ENCODE data around the gene CD59. TPM values are rescaled to one million over a fixed set of nuclear protein-coding genes. Genes with fewer than 3 reads are reported as not detected.

Gene CD59
- total RNA-seq, 1 experiment from 2014 or later = 597 TPM

DNA sequence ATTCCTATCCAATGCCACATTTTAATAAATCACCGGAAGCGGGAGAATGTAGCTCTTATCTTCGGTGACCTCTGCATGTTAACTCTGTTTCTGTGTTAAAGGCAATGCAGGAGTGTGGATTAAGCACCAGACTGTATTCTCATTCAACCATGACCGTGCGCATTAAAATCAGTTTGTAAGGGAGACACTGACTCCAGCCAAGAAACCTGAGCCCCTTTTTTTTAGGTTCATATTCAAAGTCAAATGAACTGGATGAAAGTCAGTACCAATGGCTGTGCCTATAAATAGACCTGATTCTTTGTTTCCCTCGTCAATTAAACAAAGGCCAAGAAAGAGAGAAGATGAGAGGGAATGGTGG is 67.8 kb downstream of the CD59 start:
- ChIA-PET POLR2A (no interaction called here), CTCF (interaction anchor here (0.6 to 0.7 kb wide), 2 partner anchors 29 to 502 kb away, joined by 3 to 4 read pairs; no protein-coding TSS in a partner anchor)
- H3K4me3 Mint-ChIP-seq (ENCODE audit: unreplicated experiment) = no peak overlapping the region
- no peaks in the 10 kb centered on the region for H3K36me3 Mint-ChIP-seq (ENCODE audit: insufficient read depth, unreplicated experiment)
- H3K4me1 Mint-ChIP-seq (ENCODE audit: insufficient read depth, unreplicated experiment) = no peaks in the 10 kb centered on the region
- BruUV-seq (replicated peaks) = no TSS peak
- H3K27me3 Mint-ChIP-seq (ENCODE audit: insufficient read depth, unreplicated experiment) = no peaks in the 10 kb centered on the region
- no peaks in the 10 kb centered on the region for H3K9me3 Mint-ChIP-seq (ENCODE audit: unreplicated experiment)
- no peak for DNase-seq (ENCODE audit: unreplicated experiment)
- H3K27ac Mint-ChIP-seq (ENCODE audit: low read depth, unreplicated experiment) = no peak overlapping the region
- intact Hi-C loops (cut with micrococcal nuclease) = no loop called here
- TF ChIP-seq, protein P1, sequence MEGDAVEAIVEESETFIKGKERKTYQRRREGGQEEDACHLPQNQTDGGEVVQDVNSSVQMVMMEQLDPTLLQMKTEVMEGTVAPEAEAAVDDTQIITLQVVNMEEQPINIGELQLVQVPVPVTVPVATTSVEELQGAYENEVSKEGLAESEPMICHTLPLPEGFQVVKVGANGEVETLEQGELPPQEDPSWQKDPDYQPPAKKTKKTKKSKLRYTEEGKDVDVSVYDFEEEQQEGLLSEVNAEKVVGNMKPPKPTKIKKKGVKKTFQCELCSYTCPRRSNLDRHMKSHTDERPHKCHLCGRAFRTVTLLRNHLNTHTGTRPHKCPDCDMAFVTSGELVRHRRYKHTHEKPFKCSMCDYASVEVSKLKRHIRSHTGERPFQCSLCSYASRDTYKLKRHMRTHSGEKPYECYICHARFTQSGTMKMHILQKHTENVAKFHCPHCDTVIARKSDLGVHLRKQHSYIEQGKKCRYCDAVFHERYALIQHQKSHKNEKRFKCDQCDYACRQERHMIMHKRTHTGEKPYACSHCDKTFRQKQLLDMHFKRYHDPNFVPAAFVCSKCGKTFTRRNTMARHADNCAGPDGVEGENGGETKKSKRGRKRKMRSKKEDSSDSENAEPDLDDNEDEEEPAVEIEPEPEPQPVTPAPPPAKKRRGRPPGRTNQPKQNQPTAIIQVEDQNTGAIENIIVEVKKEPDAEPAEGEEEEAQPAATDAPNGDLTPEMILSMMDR (IDR thresholded peaks at IDR 0.05; ENCODE audit: unreplicated experiment) = no peak

DNA sequence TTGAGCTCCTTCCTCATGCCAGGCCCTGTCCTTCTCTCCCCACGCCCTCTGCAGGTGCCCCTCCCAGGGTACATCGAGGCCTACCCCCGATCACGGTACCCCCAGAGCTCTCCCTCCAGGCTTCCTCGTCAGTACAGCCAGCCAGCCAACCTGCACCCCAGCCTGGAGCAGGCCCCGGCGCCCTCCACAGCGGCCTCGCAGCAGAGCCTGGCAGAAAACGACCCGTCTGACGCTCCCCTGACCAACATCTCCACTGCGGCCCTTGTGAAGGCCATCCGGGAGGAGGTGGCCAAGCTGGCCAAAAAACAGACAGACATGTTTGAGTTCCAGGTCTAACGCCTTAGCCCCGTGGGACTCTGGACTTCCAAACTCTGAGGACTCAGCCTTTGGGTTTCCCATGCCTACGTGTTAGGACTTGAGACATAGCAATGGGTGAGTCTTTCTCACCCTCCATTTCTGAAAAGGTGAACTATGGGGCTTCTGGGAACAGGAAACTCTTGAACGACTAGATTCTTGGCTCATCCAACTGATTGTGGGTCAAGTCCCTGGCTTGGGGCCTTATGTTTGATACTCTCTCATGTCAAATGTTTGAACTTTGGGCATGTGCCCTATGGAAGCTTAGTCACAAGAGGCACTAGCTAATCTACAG is 68.3 kb downstream of the CD59 start:
- ChIA-PET POLR2A (no interaction called here), CTCF (interaction anchor here (0.6 to 0.7 kb wide), 2 partner anchors 28 to 501 kb away, joined by 3 to 4 read pairs; no protein-coding TSS in a partner anchor)
- intact Hi-C loops (cut with micrococcal nuclease) = no loop called here
- no peaks in the 10 kb centered on the region for H3K27me3 Mint-ChIP-seq (ENCODE audit: insufficient read depth, unreplicated experiment)
- H3K27ac Mint-ChIP-seq (ENCODE audit: low read depth, unreplicated experiment) = no peak overlapping the region
- H3K9me3 Mint-ChIP-seq (ENCODE audit: unreplicated experiment) = no peaks in the 10 kb centered on the region
- H3K36me3 Mint-ChIP-seq (ENCODE audit: insufficient read depth, unreplicated experiment) = no peaks in the 10 kb centered on the region
- H3K4me1 Mint-ChIP-seq (ENCODE audit: insufficient read depth, unreplicated experiment) = no peaks in the 10 kb centered on the region
- DNase-seq (ENCODE audit: unreplicated experiment) = no peak
- BruUV-seq (replicated peaks) = no TSS peak
- TF ChIP-seq, protein P1 (IDR thresholded peaks at IDR 0.05; ENCODE audit: unreplicated experiment) = no peak
- H3K4me3 Mint-ChIP-seq (ENCODE audit: unreplicated experiment) = no peak overlapping the region

DNA sequence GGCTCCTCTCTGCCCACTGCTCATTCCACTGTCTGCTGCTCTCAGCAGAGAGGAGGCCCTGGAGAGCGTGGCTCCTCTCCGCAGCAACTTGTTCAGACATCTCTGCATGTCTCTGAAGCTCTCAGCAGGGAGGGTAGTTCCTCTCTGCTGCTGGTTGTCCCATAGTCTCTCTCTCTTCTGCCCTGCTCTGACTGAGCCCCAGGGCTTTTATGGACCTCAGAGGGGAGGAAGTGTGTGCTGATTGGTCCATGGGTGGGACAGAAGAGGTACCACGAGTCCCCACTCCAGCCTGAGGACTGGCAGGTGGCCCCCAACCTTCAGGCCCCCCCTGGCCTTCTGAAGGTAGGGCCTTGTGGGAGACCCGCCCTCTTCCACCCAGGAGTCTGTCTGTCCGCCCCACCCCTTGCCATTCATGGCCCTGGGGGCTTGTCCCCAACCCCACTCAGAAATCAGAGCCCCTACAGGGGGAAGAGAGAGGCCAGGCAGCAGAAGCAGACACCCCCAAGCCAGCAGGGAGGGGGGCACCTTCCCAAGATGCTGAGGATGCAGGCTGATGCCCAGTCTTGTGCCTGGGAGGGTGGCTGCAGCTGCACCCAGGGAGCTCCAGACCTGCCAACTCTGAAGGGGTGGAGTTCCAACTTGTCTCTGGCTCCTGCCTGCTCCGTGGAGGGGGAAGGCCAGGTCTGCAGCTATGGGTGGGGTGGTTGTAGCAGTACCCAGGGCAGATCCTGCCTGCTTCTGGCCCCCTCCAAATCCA is 70.7 kb downstream of the CD59 start:
- Mint-ChIP-seq H3K27me3 (ENCODE audit: insufficient read depth, unreplicated experiment) (no peaks in the 10 kb centered on the region), H3K27ac (ENCODE audit: low read depth, unreplicated experiment) (no peak overlapping the region), H3K36me3 (ENCODE audit: insufficient read depth, unreplicated experiment) (no peaks in the 10 kb centered on the region), H3K4me1 (ENCODE audit: insufficient read depth, unreplicated experiment) (no peaks in the 10 kb centered on the region), H3K9me3 (ENCODE audit: unreplicated experiment) (no peaks in the 10 kb centered on the region), H3K4me3 (ENCODE audit: unreplicated experiment) (no peak overlapping the region)
- POLR2A ChIA-PET = no interaction called here
- no TSS peak for BruUV-seq (replicated peaks)
- TF ChIP-seq, protein P1 (IDR thresholded peaks at IDR 0.05; ENCODE audit: unreplicated experiment) = no peak
- intact Hi-C loops (cut with micrococcal nuclease) = no loop called here
- no peak for DNase-seq (ENCODE audit: unreplicated experiment)
- CTCF ChIA-PET = no interaction called here

DNA sequence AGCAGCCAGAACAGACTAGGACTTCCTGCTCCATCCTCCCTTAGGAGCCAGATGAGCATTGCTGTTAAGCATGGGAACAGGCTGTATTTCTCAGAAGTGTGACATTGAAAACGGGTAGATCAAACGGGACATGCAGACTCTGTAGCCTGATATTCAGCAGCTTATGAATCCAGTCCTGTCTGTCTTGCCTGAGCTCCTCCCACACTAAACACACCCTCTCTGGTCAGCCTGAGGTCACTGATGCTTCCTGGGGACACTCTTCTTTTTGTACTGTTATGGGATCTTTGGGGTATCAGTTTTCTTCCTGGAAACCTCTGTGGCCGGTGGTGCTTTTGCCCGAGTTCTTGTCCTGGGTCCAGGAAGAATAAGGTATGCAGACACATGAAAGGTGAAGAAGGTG is 71.4 kb downstream of the CD59 start:
- Mint-ChIP-seq H3K36me3 (ENCODE audit: insufficient read depth, unreplicated experiment) (no peaks in the 10 kb centered on the region), H3K27ac (ENCODE audit: low read depth, unreplicated experiment) (no peak overlapping the region), H3K27me3 (ENCODE audit: insufficient read depth, unreplicated experiment) (no peaks in the 10 kb centered on the region), H3K4me1 (ENCODE audit: insufficient read depth, unreplicated experiment) (no peaks in the 10 kb centered on the region), H3K9me3 (ENCODE audit: unreplicated experiment) (no peaks in the 10 kb centered on the region), H3K4me3 (ENCODE audit: unreplicated experiment) (no peak overlapping the region)
- TF ChIP-seq, protein P1 (IDR thresholded peaks at IDR 0.05; ENCODE audit: unreplicated experiment) = no peak
- intact Hi-C loops (cut with micrococcal nuclease) = no loop called here
- no peak for DNase-seq (ENCODE audit: unreplicated experiment)
- ChIA-PET CTCF (no interaction called here), POLR2A (no interaction called here)
- BruUV-seq (replicated peaks) = no TSS peak

Measured in MCF 10A (cell line).